ENCODE results near the gene SLITRK5.

SLITRK5 gene, protein sequence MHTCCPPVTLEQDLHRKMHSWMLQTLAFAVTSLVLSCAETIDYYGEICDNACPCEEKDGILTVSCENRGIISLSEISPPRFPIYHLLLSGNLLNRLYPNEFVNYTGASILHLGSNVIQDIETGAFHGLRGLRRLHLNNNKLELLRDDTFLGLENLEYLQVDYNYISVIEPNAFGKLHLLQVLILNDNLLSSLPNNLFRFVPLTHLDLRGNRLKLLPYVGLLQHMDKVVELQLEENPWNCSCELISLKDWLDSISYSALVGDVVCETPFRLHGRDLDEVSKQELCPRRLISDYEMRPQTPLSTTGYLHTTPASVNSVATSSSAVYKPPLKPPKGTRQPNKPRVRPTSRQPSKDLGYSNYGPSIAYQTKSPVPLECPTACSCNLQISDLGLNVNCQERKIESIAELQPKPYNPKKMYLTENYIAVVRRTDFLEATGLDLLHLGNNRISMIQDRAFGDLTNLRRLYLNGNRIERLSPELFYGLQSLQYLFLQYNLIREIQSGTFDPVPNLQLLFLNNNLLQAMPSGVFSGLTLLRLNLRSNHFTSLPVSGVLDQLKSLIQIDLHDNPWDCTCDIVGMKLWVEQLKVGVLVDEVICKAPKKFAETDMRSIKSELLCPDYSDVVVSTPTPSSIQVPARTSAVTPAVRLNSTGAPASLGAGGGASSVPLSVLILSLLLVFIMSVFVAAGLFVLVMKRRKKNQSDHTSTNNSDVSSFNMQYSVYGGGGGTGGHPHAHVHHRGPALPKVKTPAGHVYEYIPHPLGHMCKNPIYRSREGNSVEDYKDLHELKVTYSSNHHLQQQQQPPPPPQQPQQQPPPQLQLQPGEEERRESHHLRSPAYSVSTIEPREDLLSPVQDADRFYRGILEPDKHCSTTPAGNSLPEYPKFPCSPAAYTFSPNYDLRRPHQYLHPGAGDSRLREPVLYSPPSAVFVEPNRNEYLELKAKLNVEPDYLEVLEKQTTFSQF

DNA sequence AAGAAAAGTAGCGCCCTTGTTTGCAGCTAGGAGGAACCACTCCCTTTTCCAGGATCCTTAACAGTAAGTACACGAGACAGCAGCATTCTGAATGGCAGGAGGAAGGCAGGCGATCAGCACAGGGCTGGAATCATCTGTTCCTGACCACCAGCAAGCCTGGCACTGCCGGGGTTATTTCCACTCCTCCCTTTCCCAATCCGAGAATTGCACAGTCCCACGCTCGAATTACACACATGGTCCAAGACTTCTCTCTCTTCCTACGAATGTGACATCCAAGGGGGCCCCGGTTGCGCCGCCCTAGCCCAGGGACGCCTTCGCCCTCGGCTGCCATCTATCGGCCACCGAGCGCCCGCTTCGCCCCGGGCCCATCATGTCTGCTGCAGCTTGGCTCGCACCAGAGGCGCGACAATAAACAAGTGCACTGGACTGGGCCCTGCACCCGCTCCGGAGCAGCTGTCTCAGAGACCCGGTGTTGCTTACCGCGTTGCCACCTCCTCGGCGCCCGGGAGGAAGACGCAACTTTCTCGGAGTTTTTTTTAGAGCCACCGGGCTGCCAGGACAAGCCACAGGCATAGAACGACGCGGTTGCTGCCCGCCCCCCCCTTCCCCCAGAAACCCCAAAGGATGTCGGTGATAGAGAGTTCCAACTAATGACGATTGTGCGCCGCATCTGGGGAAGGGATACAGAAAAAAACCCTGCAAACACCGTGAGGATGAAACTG lies at the start of gene SLITRK5:
SLITRK5 (plus strand) TSS at position 341 of the 722 bp plus-strand sequence. CDS start 4,018 bp downstream, outside the sequence.
- H3K4me1 ChIP-seq (ENCODE audit: insufficient read depth, low read length), result peaks cover 6% of the 10 kb centered on the region; the same call in 1 of the 2 replicates
- no peaks in the 10 kb centered on the region for H3K9me3 ChIP-seq (ENCODE audit: control insufficient read depth, insufficient read depth, low read length)
- peak within 1 kb of the TSS; percentile 55 for H3K9ac ChIP-seq (ENCODE audit: low read depth, low read length)
- H3K36me3 ChIP-seq (ENCODE audit: insufficient read depth, low read length), result no peaks in the 10 kb centered on the region

DNA sequence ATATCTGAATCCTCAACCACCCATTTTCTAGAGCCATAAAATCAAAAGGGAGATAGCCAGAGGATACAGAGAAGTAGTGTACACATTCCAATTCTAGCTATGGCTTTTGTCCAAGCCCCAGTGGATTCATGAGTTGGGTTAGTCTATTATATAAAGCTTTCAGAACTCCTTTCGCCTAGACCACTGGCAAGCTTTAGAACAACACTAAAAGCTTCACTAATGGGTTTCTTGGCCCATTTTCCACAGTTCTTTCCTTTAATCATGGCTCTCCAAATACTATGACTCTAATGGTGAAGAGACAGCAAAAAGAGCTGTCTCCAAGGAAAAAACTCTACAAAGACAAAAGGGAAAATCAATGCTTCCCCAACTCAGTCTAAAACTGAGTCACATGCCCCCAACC lies 48.2 kb upstream of the SLITRK5 start:
- Histone ChIP-seq H3K4me1 (ENCODE audit: insufficient read depth, low read length) (no peaks in the 10 kb centered on the region), H3K9ac (ENCODE audit: low read depth, low read length) (no peak overlapping the region), H3K36me3 (ENCODE audit: insufficient read depth, low read length) (no peaks in the 10 kb centered on the region), H3K9me3 (ENCODE audit: control insufficient read depth, insufficient read depth, low read length) (no peaks in the 10 kb centered on the region)

DNA sequence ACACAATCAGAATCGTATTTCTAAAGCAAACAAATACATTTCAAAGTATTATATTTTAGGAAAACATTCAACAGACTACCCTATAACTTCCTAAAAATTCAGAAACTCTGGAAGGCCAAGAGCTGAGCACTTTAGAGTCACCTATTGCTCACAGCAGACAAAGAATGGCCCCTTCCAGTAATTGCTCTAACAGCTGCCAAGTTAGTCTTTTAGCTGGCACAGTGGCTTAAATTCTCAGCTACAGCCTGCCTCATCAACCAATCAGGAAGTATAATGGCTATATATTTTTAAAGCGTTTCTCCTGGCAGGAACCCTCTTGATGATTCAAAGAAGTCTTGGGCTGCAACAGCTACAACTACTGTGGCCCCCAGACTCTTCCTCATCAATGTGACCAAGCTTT lies 14.9 kb upstream of the SLITRK5 start:
- H3K4me1 ChIP-seq (ENCODE audit: insufficient read depth, low read length), result no peaks in the 10 kb centered on the region
- H3K36me3 ChIP-seq (ENCODE audit: insufficient read depth, low read length), result no peaks in the 10 kb centered on the region
- no peak overlapping the region for H3K9ac ChIP-seq (ENCODE audit: low read depth, low read length)
- H3K9me3 ChIP-seq (ENCODE audit: control insufficient read depth, insufficient read depth, low read length), result no peaks in the 10 kb centered on the region

DNA sequence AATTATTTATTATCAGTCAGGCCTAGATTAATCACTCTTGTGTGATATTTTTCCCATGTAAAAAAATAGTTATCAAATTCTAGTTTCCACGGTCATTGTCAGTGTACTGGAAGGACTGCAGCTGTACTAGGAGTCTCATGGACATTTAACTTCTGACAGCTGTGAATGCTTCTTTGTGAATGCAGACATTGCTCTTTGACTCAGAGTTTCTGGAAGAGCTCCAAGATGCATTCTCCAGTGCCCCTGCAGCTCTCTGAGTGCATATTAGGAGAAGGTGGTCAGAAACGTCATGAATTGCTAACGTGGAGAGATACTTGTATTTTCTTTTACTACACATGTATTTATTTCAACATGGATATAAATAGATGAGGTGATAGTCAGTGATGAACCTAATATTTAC lies 9.7 kb upstream of the SLITRK5 start:
- H3K4me1 ChIP-seq (ENCODE audit: insufficient read depth, low read length), result no peaks in the 10 kb centered on the region; the same call in 1 of the 2 replicates
- H3K36me3 ChIP-seq (ENCODE audit: insufficient read depth, low read length), result no peaks in the 10 kb centered on the region
- H3K9ac ChIP-seq (ENCODE audit: low read depth, low read length), result no peak overlapping the region
- no peaks in the 10 kb centered on the region for H3K9me3 ChIP-seq (ENCODE audit: control insufficient read depth, insufficient read depth, low read length)

DNA sequence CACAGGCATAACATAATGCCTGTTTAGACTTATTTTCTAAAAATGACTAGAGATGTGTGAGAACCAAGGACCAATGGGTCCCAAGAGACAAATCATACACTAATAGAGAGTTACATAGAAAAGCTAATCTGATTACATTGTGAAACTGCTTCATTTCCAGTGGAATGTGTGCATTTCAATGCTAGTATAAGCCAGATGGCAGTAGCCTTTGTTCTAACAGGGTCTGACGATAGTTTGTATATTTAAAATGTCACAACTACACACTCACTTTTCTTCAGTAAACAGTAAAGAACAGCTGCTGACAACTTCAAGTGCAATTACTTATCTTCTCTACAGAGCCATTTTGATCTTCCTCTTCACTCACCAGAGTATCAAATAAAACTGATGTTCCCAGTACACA lies 4.3 kb upstream of the SLITRK5 start:
- Histone ChIP-seq H3K4me1 (ENCODE audit: insufficient read depth, low read length) (no peaks in the 10 kb centered on the region; the same call in 1 of the 2 replicates), H3K9me3 (ENCODE audit: control insufficient read depth, insufficient read depth, low read length) (no peaks in the 10 kb centered on the region), H3K9ac (ENCODE audit: low read depth, low read length) (no peak overlapping the region), H3K36me3 (ENCODE audit: insufficient read depth, low read length) (no peaks in the 10 kb centered on the region)

DNA sequence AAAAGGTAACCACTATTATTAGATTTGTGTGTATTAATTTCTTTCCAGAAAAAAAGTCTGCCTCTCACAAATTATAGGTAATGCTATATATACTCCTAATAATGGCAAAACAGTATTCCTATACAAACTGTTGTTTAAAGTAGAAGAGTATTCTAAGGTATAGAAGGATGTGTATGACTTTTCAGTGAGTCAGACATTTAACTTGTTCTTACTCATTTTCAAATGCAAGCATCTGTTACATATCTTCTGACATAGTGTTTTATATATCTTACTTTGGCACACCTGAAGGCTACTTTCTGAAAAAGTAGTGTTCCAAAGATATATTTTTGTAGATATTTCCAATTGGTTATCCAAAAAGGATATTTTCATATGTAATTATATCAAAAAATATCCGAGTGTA lies 3.5 kb upstream of the SLITRK5 start:
- Histone ChIP-seq H3K36me3 (ENCODE audit: insufficient read depth, low read length) (no peaks in the 10 kb centered on the region), H3K9ac (ENCODE audit: low read depth, low read length) (no peak overlapping the region), H3K9me3 (ENCODE audit: control insufficient read depth, insufficient read depth, low read length) (no peaks in the 10 kb centered on the region), H3K4me1 (ENCODE audit: insufficient read depth, low read length) (no peaks in the 10 kb centered on the region; the same call in 1 of the 2 replicates)

DNA sequence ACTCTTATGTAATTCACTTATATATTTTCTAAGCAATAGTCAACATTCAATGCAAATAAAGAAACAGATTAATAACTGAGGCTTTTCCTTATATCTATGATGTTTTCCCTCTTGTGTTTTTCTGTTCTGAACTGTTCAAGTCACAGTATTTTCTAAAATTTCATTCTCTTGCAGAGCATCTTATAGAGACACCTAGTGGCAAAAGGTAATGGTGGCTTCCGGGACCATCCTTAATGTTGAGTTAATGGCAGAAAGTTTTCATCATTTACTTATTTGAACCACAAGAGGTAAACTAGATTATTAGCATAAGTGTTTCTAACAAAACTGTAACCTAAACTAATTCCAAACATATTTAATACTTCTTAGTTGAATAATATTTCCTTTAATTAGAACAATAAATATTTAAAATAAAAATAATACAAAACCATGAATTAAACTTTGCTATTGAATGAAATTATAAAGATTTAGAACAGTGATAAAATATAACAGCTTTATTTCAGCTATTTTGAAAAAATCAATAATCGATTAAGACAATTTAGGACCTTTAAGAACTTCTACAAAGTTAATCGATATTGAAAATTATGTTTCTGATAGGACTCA lies 1.7 kb upstream of the SLITRK5 start:
- H3K9me3 ChIP-seq (ENCODE audit: control insufficient read depth, insufficient read depth, low read length), result no peaks in the 10 kb centered on the region
- H3K4me1 ChIP-seq (ENCODE audit: insufficient read depth, low read length), result no peaks in the 10 kb centered on the region; the same call in 1 of the 2 replicates
- H3K9ac ChIP-seq (ENCODE audit: low read depth, low read length), result no peak overlapping the region
- H3K36me3 ChIP-seq (ENCODE audit: insufficient read depth, low read length), result no peaks in the 10 kb centered on the region

DNA sequence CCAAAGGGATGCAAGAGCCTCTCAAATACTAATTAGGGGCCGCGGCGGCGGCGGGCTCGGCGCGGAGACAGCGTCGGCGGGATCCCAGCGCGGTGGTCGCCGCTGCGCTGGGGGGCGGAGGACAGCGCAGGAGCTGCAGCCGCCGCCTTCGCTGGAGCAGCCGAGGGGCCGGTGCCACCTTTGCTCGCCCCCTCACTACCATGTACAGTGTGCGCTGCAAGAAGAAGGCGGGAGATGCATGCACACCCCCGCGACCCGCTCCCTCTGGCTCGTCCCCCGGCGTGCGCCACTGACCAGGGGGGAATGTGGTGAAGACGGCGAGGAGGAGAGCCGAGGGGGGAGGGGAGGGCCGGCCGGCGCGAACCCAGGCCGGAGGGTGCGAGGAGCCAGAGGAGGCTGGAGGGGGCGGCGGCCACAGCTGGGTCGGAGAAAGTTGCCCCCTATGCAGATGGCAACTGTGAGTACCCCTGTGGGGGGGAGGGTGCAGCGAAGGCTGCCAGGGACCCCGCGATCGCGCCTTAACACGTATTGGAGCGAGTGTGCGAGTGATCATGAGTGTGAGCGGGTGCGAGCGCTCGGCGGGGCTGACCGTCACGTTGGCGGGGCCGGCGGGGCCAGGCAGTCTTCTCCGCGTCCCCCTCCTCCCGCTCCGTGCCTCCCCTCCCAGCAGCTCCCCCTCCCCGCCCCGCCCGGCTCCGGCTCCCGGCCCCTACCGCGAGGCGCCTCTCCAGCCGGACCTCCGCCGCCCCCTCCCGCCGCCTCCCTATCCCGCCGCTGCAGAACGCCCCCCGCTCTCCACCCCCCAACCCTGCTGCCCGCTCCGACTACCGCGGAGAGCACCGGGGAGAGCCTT lies 808 bp downstream of the SLITRK5 start:
- Histone ChIP-seq H3K9me3 (ENCODE audit: control insufficient read depth, insufficient read depth, low read length) (no peaks in the 10 kb centered on the region), H3K4me1 (ENCODE audit: insufficient read depth, low read length) (peaks cover 8% of the 10 kb centered on the region), H3K9ac (ENCODE audit: low read depth, low read length) (peak overlapping the region; percentile 74), H3K36me3 (ENCODE audit: insufficient read depth, low read length) (no peaks in the 10 kb centered on the region)

DNA sequence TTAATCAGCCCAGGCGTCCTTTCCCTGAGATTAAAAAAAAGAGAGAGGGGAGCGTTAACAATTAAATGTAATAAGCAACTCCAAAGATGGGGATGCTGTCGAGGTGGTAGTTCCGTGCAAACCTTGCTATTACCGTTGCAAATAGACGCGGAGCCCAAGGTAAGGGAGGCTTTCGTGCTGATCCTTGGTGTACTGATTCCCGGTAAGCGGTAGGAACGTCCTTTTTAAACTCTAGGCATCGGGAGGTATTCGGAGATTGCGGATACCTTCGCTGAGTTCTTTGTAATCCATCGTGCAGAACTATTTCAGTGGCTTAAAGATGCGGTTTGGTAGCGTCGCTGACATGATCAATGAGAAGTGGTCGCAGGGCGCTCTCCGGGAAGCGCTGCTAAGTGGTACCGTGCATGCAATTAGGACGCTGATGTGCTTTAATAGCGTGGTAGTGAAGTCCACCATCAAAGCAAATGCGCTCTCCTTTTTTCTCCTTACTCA lies 3.1 kb downstream of the SLITRK5 start:
- H3K36me3 ChIP-seq (ENCODE audit: insufficient read depth, low read length), result no peaks in the 10 kb centered on the region
- peak overlapping the region; percentile 13; the same call in 1 of the 2 replicates for H3K9ac ChIP-seq (ENCODE audit: low read depth, low read length)
- H3K4me1 ChIP-seq (ENCODE audit: insufficient read depth, low read length), result peaks cover 9% of the 10 kb centered on the region
- H3K9me3 ChIP-seq (ENCODE audit: control insufficient read depth, insufficient read depth, low read length), result no peaks in the 10 kb centered on the region

DNA sequence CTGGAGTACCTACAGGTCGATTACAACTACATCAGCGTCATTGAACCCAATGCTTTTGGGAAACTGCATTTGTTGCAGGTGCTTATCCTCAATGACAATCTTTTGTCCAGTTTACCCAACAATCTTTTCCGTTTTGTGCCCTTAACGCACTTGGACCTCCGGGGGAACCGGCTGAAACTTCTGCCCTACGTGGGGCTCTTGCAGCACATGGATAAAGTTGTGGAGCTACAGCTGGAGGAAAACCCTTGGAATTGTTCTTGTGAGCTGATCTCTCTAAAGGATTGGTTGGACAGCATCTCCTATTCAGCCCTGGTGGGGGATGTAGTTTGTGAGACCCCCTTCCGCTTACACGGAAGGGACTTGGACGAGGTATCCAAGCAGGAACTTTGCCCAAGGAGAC lies 4.7 kb downstream of the SLITRK5 start:
- Histone ChIP-seq H3K4me1 (ENCODE audit: insufficient read depth, low read length) (peaks cover 9% of the 10 kb centered on the region), H3K9ac (ENCODE audit: low read depth, low read length) (no peak overlapping the region), H3K9me3 (ENCODE audit: control insufficient read depth, insufficient read depth, low read length) (no peaks in the 10 kb centered on the region), H3K36me3 (ENCODE audit: insufficient read depth, low read length) (no peaks in the 10 kb centered on the region)

DNA sequence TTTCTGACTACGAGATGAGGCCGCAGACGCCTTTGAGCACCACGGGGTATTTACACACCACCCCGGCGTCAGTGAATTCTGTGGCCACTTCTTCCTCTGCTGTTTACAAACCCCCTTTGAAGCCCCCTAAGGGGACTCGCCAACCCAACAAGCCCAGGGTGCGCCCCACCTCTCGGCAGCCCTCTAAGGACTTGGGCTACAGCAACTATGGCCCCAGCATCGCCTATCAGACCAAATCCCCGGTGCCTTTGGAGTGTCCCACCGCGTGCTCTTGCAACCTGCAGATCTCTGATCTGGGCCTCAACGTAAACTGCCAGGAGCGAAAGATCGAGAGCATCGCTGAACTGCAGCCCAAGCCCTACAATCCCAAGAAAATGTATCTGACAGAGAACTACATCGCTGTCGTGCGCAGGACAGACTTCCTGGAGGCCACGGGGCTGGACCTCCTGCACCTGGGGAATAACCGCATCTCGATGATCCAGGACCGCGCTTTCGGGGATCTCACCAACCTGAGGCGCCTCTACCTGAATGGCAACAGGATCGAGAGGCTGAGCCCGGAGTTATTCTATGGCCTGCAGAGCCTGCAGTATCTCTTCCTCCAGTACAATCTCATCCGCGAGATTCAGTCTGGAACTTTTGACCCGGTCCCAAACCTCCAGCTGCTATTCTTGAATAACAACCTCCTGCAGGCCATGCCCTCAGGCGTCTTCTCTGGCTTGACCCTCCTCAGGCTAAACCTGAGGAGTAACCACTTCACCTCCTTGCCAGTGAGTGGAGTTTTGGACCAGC lies 5.3 kb downstream of the SLITRK5 start:
- H3K9ac ChIP-seq (ENCODE audit: low read depth, low read length), result peak overlapping the region; percentile 81; the same call in 1 of the 2 replicates
- peaks cover 9% of the 10 kb centered on the region for H3K4me1 ChIP-seq (ENCODE audit: insufficient read depth, low read length)
- no peaks in the 10 kb centered on the region for H3K9me3 ChIP-seq (ENCODE audit: control insufficient read depth, insufficient read depth, low read length)
- H3K36me3 ChIP-seq (ENCODE audit: insufficient read depth, low read length), result no peaks in the 10 kb centered on the region

DNA sequence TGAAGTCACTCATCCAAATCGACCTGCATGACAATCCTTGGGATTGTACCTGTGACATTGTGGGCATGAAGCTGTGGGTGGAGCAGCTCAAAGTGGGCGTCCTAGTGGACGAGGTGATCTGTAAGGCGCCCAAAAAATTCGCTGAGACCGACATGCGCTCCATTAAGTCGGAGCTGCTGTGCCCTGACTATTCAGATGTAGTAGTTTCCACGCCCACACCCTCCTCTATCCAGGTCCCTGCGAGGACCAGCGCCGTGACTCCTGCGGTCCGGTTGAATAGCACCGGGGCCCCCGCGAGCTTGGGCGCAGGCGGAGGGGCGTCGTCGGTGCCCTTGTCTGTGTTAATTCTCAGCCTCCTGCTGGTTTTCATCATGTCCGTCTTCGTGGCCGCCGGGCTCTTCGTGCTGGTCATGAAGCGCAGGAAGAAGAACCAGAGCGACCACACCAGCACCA lies 5.9 kb downstream of the SLITRK5 start:
- Histone ChIP-seq H3K9me3 (ENCODE audit: control insufficient read depth, insufficient read depth, low read length) (no peaks in the 10 kb centered on the region), H3K4me1 (ENCODE audit: insufficient read depth, low read length) (peaks cover 9% of the 10 kb centered on the region), H3K9ac (ENCODE audit: low read depth, low read length) (peak overlapping the region; percentile 81; the same call in 1 of the 2 replicates), H3K36me3 (ENCODE audit: insufficient read depth, low read length) (no peaks in the 10 kb centered on the region)

Data from ES-I3 (cell line).